Measurements from ENCODE around the gene SPAAR. TPM values are rescaled to one million over a fixed set of nuclear protein-coding genes. Genes with fewer than 3 reads are reported as not detected.
"Not testable (repeated sequence)": the region's sequence is repeated elsewhere in the genome, so short reads cannot be mapped to it uniquely, and the experiment has no call there.

SPAAR gene
- total RNA-seq, 2 experiments from 2014 or later, result not detected

DNA sequence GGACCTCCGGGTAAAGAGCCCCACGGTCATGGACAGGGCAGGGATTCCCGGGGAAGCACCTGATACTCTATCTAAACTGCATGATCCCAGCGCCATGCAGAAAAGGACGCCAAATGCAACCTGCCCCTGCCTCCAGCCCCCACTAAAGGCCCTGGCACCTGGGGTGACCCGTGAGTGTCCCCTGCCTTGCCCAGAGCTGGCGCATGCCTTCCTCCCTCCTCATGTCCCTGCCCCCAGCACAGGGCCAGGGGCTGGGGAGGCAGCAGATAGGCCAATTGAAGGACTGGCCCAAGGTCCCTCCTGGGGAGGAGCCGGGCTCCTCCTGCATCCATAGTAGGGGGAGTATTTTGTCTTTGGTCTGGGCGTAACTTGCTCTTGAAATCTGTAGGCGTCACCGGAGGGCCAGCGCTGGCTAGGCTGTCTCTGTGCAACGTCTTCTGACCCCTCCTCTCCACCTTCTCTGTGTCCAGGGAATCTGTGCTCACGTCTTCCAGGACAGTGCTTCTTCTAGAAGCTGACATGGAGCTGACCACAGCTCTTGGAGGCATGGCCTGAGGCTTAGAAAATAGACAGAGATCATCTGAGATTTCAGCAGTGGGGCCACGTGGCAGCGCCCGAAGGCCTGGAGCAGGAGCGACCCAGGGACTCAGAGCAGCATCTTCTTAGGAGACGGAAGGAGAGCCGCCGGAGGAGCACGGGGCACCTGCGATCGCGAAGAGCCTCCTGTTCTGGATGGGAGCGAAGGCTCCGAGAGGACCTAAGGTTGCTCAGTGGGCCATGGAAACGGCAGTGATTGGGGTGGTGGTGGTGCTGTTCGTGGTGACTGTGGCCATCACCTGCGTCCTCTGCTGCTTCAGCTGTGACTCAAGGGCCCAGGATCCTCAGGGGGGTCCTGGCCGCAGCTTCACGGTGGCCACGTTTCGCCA, 660 bp downstream of the SPAAR start:
- Mint-ChIP-seq H3K36me3 (no peaks in the 10 kb centered on the region), H3K4me1 (peaks cover 36% of the 10 kb centered on the region), H3K27me3 (no peaks in the 10 kb centered on the region), H3K27ac (no peak overlapping the region), H3K4me3 (no peak overlapping the region), H3K9me3 (no peaks in the 10 kb centered on the region)
- no peak for DNase-seq

- peak overlapping the region; percentile 87 for H3K27ac Mint-ChIP-seq
- peak overlapping the region; percentile 15 for H3K4me3 Mint-ChIP-seq
- no peaks in the 10 kb centered on the region for H3K27me3 Mint-ChIP-seq
- no peaks in the 10 kb centered on the region for H3K9me3 Mint-ChIP-seq
- DNase-seq, result peak; percentile 35
- H3K36me3 Mint-ChIP-seq, result no peaks in the 10 kb centered on the region
- H3K4me1 Mint-ChIP-seq, result peaks cover 36% of the 10 kb centered on the region
These were observed 1.5 kb downstream of the SPAAR start for GRCh38 chr9:35910613-35911359.

DNA sequence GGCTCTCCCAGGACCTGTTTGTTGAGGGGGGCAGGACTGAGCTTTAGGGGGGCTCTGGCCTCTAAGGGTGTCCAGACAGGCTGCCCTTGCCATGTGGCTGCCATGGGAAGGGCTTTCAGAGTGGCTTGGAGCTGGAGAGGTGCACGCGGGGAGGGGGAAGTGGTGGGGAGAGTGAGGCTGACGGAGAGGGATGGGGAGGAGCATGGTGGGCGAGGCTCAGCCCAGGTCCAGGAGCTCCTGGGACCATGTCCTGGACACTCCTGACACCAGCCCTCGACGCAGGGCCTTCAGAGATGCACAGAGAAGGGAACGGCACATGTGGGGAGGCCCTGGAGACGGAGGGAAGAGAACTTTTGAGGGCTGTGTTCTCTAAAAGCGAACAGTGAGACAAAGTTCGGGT, 2.4 kb downstream of the SPAAR start:
- Mint-ChIP-seq H3K4me3 (no peak overlapping the region), H3K27ac (no peak overlapping the region), H3K27me3 (no peaks in the 10 kb centered on the region), H3K4me1 (peaks cover 36% of the 10 kb centered on the region), H3K9me3 (no peaks in the 10 kb centered on the region), H3K36me3 (no peaks in the 10 kb centered on the region)
- DNase-seq, result no peak

GRCh38 chr9:35912791-35913400, 3.6 kb downstream of the SPAAR start:
- peaks cover 33% of the 10 kb centered on the region for H3K4me1 Mint-ChIP-seq
- H3K36me3 Mint-ChIP-seq, result no peaks in the 10 kb centered on the region
- H3K9me3 Mint-ChIP-seq, result no peaks in the 10 kb centered on the region
- no peak overlapping the region for H3K27ac Mint-ChIP-seq
- no peak for DNase-seq
- no peak overlapping the region for H3K4me3 Mint-ChIP-seq
- H3K27me3 Mint-ChIP-seq, result no peaks in the 10 kb centered on the region

GRCh38 chr9:35913429-35913828, 4.1 kb downstream of the SPAAR start:
- not testable (repeated sequence) for H3K4me3 Mint-ChIP-seq, H3K9me3 Mint-ChIP-seq
- H3K4me1 Mint-ChIP-seq, result peaks cover 28% of the 10 kb centered on the region

GRCh38 chr9:35914301-35914807, 5.1 kb downstream of the SPAAR start:
- DNase-seq, result no peak
- Mint-ChIP-seq H3K27ac (no peak overlapping the region), H3K9me3 (no peaks in the 10 kb centered on the region), H3K27me3 (no peaks in the 10 kb centered on the region), H3K36me3 (no peaks in the 10 kb centered on the region), H3K4me1 (peaks cover 19% of the 10 kb centered on the region), H3K4me3 (no peak overlapping the region)

More at GRCh38 chr9:35913429-35913828, 4.1 kb downstream of the SPAAR start:
- DNase-seq, H3K36me3 Mint-ChIP-seq, H3K27ac Mint-ChIP-seq, H3K27me3 Mint-ChIP-seq: not testable (repeated sequence)

DNA sequence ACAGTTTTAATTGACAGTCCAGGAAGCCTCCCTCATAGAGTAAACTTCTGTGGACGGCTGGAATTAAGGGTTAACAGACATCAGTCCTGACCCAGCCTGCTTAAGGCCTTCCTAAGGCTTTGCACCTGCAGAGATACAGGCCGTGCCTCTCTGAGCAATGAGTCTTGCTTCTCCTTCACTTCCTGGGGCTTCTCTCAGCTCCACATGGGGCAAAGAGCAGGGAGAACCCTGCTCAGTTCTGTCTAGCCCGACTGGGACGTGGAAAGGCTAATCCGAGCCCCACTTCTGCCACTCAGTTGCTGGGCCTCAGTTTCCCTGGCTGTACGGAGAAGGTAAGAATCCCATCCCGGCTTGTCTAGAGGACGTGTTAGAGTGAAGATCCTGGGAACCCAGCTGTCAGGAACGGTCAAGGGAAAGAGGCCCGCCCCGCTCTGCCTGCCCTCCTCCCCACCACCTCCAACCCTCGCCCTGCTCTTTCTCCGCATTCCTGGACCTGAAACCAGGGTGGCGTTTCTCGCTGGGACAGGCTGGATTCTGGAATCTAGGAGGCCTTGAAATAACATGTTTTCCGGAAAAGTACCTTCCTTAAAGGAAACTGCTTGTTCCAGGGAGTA, 6.5 kb downstream of the SPAAR start:
- Mint-ChIP-seq H3K27ac (no peak overlapping the region), H3K4me3 (no peak overlapping the region), H3K36me3 (no peaks in the 10 kb centered on the region), H3K27me3 (no peaks in the 10 kb centered on the region), H3K9me3 (no peaks in the 10 kb centered on the region), H3K4me1 (peaks cover 11% of the 10 kb centered on the region)
- DNase-seq, result no peak

GRCh38 chr9:35917261-35917660, 8.0 kb downstream of the SPAAR start:
- Mint-ChIP-seq H3K27ac (no peak overlapping the region), H3K4me3 (no peak overlapping the region), H3K27me3 (no peaks in the 10 kb centered on the region), H3K4me1 (no peaks in the 10 kb centered on the region), H3K36me3 (no peaks in the 10 kb centered on the region), H3K9me3 (no peaks in the 10 kb centered on the region)
- no peak for DNase-seq

DNA sequence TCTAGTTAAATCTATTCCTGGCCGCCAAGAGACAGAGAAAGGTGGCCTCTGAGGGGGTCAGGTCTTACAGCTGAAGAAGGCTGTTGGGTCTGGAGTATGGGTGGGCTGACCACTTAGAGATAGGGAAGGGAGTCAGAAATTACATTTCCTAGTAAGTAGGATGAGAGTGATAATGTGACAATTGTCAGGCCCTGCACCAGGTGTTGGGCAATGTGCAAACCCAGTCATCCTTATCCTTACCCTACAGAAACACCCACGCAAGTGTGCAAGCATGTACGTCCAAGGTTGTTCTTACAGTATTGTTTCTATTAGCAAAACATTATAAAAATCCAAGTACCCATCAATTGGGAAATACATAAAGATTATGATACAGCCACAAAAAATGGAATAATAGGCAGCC, 9.5 kb downstream of the SPAAR start:
- DNase-seq, result no peak
- no peaks in the 10 kb centered on the region for H3K9me3 Mint-ChIP-seq
- H3K36me3 Mint-ChIP-seq, result no peaks in the 10 kb centered on the region
- no peak overlapping the region for H3K27ac Mint-ChIP-seq
- peaks cover 10% of the 10 kb centered on the region for H3K4me1 Mint-ChIP-seq
- H3K27me3 Mint-ChIP-seq, result no peaks in the 10 kb centered on the region
- H3K4me3 Mint-ChIP-seq, result no peak overlapping the region

GRCh38 chr9:35919212-35920008, 10.1 kb downstream of the SPAAR start:
- no peak for DNase-seq
- Mint-ChIP-seq H3K4me3 (no peak overlapping the region), H3K9me3 (no peaks in the 10 kb centered on the region), H3K27ac (no peak overlapping the region), H3K36me3 (no peaks in the 10 kb centered on the region), H3K27me3 (no peaks in the 10 kb centered on the region), H3K4me1 (peaks cover 16% of the 10 kb centered on the region)

DNA sequence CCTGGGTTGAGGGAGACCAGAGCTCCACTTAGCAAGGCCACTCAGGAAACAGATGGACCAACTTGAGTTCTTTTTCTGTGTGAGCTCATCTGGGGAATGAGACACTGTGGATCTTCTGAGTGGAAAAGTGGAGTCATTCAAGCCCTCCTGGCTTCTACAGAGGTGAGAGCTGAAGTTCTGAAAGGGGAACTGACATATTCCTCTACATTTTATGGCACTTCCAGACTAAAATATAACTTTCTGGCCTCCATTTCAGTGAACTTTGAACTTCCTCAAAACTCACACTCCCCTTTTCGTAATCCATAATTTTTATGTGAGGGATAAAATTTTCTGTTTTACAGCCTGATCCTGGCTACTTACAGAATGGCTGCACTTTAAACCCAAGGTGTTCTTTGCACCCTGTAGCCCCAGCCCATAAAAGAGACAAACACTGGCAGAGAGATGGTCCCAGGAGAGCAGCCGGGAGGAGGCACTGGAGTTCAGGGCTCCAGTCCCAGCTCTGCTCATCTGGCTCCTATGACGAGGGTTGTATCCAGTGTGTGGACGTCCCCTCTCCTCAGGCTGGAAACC, 10.8 kb downstream of the SPAAR start:
- Mint-ChIP-seq H3K4me3 (no peak overlapping the region), H3K36me3 (no peaks in the 10 kb centered on the region), H3K27me3 (no peaks in the 10 kb centered on the region), H3K4me1 (peaks cover 18% of the 10 kb centered on the region), H3K27ac (no peak overlapping the region), H3K9me3 (no peaks in the 10 kb centered on the region)
- DNase-seq, result no peak

- Mint-ChIP-seq H3K4me3 (no peak overlapping the region), H3K27ac (no peak overlapping the region)
These were observed 14.3 kb downstream of the SPAAR start for GRCh38 chr9:35923598-35923926.

DNA sequence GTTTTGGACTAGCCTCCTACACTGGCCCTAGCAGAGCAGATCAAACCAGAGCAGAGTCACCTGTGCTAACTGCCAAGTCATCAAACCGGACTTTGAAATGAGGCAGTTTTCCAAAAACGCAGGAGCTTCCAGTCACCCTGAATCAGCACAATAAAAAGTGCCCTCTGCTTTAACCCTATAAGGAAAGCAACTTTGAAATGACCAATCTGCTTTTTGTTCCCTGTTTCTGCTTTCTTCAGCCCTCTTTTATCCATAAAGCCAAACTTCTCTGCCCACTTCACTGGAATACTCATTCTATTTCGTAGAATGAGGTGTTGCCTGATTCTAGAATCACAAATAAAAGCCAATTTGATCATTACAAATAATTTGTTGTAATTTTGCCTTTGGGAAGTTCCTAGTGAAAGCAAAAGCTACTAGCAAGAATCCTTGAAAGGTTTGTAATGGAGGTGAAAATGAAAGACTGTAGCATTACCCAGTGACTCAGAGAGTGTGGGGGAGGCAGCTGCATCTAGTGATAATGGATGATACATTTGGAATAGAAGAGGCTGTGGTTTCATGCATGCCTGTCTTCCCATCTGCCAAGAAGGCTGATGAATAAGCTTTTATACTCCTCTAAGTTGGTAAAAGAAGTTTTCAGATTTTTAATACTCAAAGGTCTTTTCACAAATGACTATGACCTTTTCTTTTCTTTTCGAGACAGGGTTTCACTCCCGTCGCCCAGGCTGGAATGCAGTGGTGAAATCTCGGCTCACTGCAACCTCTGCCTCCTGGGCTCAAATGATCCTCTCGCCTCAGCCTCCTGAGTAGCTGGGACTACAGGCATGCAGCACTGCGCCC, 14.9 kb downstream of the SPAAR start:
- Mint-ChIP-seq H3K27me3 (no peaks in the 10 kb centered on the region), H3K9me3 (no peaks in the 10 kb centered on the region), H3K27ac (no peak overlapping the region), H3K4me3 (no peak overlapping the region), H3K36me3 (no peaks in the 10 kb centered on the region), H3K4me1 (peaks cover 18% of the 10 kb centered on the region)
- peak; percentile 34 for DNase-seq

More at GRCh38 chr9:35923598-35923926, 14.3 kb downstream of the SPAAR start:
- Mint-ChIP-seq H3K9me3 (no peaks in the 10 kb centered on the region), H3K36me3 (no peaks in the 10 kb centered on the region), H3K4me1 (peaks cover 18% of the 10 kb centered on the region), H3K27me3 (no peaks in the 10 kb centered on the region)
- DNase-seq, result no peak
